Caco-2 (cell line): ENCODE measurements around the gene SORBS2. TPM values are rescaled to one million over a fixed set of nuclear protein-coding genes. Genes with fewer than 3 reads are reported as not detected.

Experiments used
- BruUV-seq: library from RNA; stranded (reverse); fragments of 400-500 nt; replicated peaks from 2 replicates; lab custom pipeline; 2021; lab: Mats Ljungman, UMichigan
- CTCF ChIA-PET: fragments of 300-600 bp; sonication (Branson Sonifier 250); formaldehyde crosslinking; loops from one replicate; lab custom pipeline; 2022; ENCODE audit warnings: antibody characterized with exemption; lab: Charles Lee
- POLR2A ChIA-PET: fragments of 300-600 bp; sonication (Branson Sonifier 250); formaldehyde crosslinking; loops from one replicate; lab custom pipeline; 2022; ENCODE audit warnings: antibody characterized with exemption; lab: Charles Lee
- DNase-seq, 2 experiments: peaks; one replicate each; pipeline versions ENCODE4 v3.0.0 to v3.0.0-alpha.2; 2020 to 2022
- H3K27me3 ChIP-seq: replicated peaks from 2 replicates; pipeline ENCODE4 v1.6.0; 2011; ENCODE audit warnings: low read length; ENCODE audit not compliant: control insufficient read depth, insufficient read depth
- H3K36me3 ChIP-seq: 2 replicates; pipeline ENCODE4 v1.5.1; 2011; ENCODE audit warnings: low read length; ENCODE audit not compliant: control insufficient read depth, insufficient read depth
- H3K4me1 ChIP-seq: fragments of 250-450 bp; sonication (Bioruptor Pico); 2 replicates; pipeline ENCODE4 v1.5.1; 2020; ENCODE audit warnings: mild to moderate bottlenecking
- H3K4me3 ChIP-seq: 2 replicates; pipeline ENCODE4 v1.5.1; 2011; ENCODE audit warnings: low read depth, mild to moderate bottlenecking, control low read depth, low read length
- H3K9me3 ChIP-seq: fragments of 250-450 bp; sonication (Bioruptor Pico); 2 replicates; pipeline ENCODE4 v1.5.1; 2020; ENCODE audit warnings: mild to moderate bottlenecking, moderate library complexity
- H3K27ac Mint-ChIP-seq: one replicate; pipeline ENCODE4 v1.8.0; 2022; ENCODE audit warnings: mixed read lengths; ENCODE audit not compliant: unreplicated experiment
- H3K27me3 Mint-ChIP-seq: one replicate; pipeline ENCODE4 v1.8.0; 2022; ENCODE audit warnings: mixed read lengths; ENCODE audit not compliant: insufficient read depth, unreplicated experiment
- H3K36me3 Mint-ChIP-seq: one replicate; pipeline ENCODE4 v1.8.0; 2022; ENCODE audit warnings: mild to moderate bottlenecking, mixed read lengths; ENCODE audit not compliant: insufficient read depth, unreplicated experiment
- H3K4me1 Mint-ChIP-seq: one replicate; pipeline ENCODE4 v1.8.0; 2022; ENCODE audit warnings: low read depth, mixed read lengths; ENCODE audit not compliant: unreplicated experiment
- H3K4me3 Mint-ChIP-seq: one replicate; pipeline ENCODE4 v1.8.0; 2022; ENCODE audit warnings: mild to moderate bottlenecking, moderate library complexity, mixed read lengths; ENCODE audit not compliant: unreplicated experiment
- H3K9me3 Mint-ChIP-seq: one replicate; pipeline ENCODE4 v1.8.0; 2022; ENCODE audit warnings: mixed read lengths; ENCODE audit not compliant: unreplicated experiment
- intact Hi-C: fragments of 100-400 bp; cut with micrococcal nuclease; formaldehyde crosslinking; loops from one replicate; pipeline ENCODE4 v1.10.0; 2022; ENCODE audit not compliant: unreplicated experiment
- total RNA-seq: library from RNA; stranded (reverse); gene quantifications from 2 replicates; pipeline ENCODE4 v1.2.3, GENCODE V29; 2022
- TF ChIP-seq, protein P1 (sequence below), 2 experiments: fragments of 200-600 bp in 1 of 2; IDR thresholded peaks; 1 replicate in 1 of 2; 2 replicates in 1 of 2; pipeline versions ENCODE4 v1.5.1 to v1.8.0; 2011 to 2022; ENCODE audit warnings: antibody characterized with exemption in 1 of 2, control low read depth in 1 of 2, inconsistent platforms in 1 of 2, low read depth in 1 of 2, low read length in 1 of 2, mild to moderate bottlenecking in 1 of 2, moderate library complexity in 1 of 2; ENCODE audit not compliant: insufficient read depth in 1 of 2, severe bottlenecking in 1 of 2, unreplicated experiment in 1 of 2

The SORBS2 gene
- total RNA-seq, 1 experiment from 2014 or later, result 47.7 TPM

- ChIA-PET CTCF (no interaction called here), POLR2A (no interaction called here)
- no TSS peak for BruUV-seq
- Mint-ChIP-seq H3K4me3 (no peak overlapping the region), H3K4me1 (no peaks in the 10 kb centered on the region), H3K27ac (no peak overlapping the region), H3K36me3 (no peaks in the 10 kb centered on the region), H3K9me3 (no peaks in the 10 kb centered on the region), H3K27me3 (no peaks in the 10 kb centered on the region)
- intact Hi-C loops, result no loop called here
- no peaks in the 10 kb centered on the region for H3K9me3 ChIP-seq
- H3K4me1 ChIP-seq, result no peaks in the 10 kb centered on the region; the same call in 1 of the 2 replicates
- no peak overlapping the region for H3K4me3 ChIP-seq
- DNase-seq, result no peak
- no peaks in the 10 kb centered on the region for H3K27me3 ChIP-seq
- no peaks in the 10 kb centered on the region for H3K36me3 ChIP-seq
- TF ChIP-seq, protein P1, sequence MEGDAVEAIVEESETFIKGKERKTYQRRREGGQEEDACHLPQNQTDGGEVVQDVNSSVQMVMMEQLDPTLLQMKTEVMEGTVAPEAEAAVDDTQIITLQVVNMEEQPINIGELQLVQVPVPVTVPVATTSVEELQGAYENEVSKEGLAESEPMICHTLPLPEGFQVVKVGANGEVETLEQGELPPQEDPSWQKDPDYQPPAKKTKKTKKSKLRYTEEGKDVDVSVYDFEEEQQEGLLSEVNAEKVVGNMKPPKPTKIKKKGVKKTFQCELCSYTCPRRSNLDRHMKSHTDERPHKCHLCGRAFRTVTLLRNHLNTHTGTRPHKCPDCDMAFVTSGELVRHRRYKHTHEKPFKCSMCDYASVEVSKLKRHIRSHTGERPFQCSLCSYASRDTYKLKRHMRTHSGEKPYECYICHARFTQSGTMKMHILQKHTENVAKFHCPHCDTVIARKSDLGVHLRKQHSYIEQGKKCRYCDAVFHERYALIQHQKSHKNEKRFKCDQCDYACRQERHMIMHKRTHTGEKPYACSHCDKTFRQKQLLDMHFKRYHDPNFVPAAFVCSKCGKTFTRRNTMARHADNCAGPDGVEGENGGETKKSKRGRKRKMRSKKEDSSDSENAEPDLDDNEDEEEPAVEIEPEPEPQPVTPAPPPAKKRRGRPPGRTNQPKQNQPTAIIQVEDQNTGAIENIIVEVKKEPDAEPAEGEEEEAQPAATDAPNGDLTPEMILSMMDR (IDR thresholded peaks at IDR 0.05; ENCODE audit: insufficient read depth in 1 of 2, low read depth in 1 of 2, low read length in 1 of 2, severe bottlenecking in 1 of 2, unreplicated experiment in 1 of 2), result no peak
Measured at GRCh38 chr4:185700630-185701029, 111.4 kb downstream of the SORBS2 start.

- Mint-ChIP-seq H3K36me3 (no peaks in the 10 kb centered on the region), H3K27ac (no peak overlapping the region), H3K4me3 (no peak overlapping the region), H3K27me3 (no peaks in the 10 kb centered on the region), H3K4me1 (no peaks in the 10 kb centered on the region), H3K9me3 (no peaks in the 10 kb centered on the region)
- Histone ChIP-seq H3K9me3 (no peaks in the 10 kb centered on the region), H3K27me3 (no peaks in the 10 kb centered on the region), H3K4me1 (no peaks in the 10 kb centered on the region; the same call in 1 of the 2 replicates), H3K4me3 (no peak overlapping the region), H3K36me3 (no peaks in the 10 kb centered on the region)
- TF ChIP-seq, protein P1 (IDR thresholded peaks at IDR 0.05; ENCODE audit: insufficient read depth in 1 of 2, low read depth in 1 of 2, low read length in 1 of 2, severe bottlenecking in 1 of 2, unreplicated experiment in 1 of 2), result no peak
- BruUV-seq, result no TSS peak
- intact Hi-C loops, result no loop called here
- ChIA-PET POLR2A (no interaction called here), CTCF (no interaction called here)
- DNase-seq, result no peak
Measured at GRCh38 chr4:185700048-185700447, 111.9 kb downstream of the SORBS2 start.

DNA sequence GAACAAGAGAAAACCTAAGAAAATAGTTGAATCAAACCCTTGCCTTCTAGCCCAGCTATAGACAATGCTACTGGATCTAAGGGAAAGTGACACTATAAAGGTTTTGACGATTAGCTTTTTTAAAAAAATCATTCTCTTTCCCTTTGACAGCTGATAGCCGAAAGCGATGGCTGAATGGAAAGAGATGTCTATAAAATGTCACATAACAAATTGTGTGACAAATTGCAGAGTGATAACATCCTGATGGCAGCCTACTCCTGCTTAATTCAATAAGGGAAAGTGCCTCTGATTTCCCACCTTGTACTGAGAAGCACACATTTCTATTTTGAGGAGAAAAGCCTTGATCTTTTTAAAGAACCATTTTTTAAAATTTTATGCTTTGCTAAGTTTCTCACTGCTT lies 114.5 kb downstream of the SORBS2 start:
- POLR2A ChIA-PET, result no interaction called here
- TF ChIP-seq, protein P1 (IDR thresholded peaks at IDR 0.05; ENCODE audit: insufficient read depth in 1 of 2, low read depth in 1 of 2, low read length in 1 of 2, severe bottlenecking in 1 of 2, unreplicated experiment in 1 of 2), result no peak
- no peaks in the 10 kb centered on the region for H3K36me3 ChIP-seq
- BruUV-seq, result no TSS peak
- DNase-seq, result no peak
- no peaks in the 10 kb centered on the region for H3K27me3 ChIP-seq
- H3K27ac Mint-ChIP-seq, result no peak overlapping the region
- intact Hi-C loops, result no loop called here
- no peaks in the 10 kb centered on the region for H3K4me1 Mint-ChIP-seq
- CTCF ChIA-PET, result no interaction called here
- H3K9me3 Mint-ChIP-seq, result no peaks in the 10 kb centered on the region
- H3K27me3 Mint-ChIP-seq, result no peaks in the 10 kb centered on the region
- no peak overlapping the region for H3K4me3 ChIP-seq
- no peaks in the 10 kb centered on the region for H3K36me3 Mint-ChIP-seq
- no peaks in the 10 kb centered on the region for H3K9me3 ChIP-seq
- no peak overlapping the region for H3K4me3 Mint-ChIP-seq
- H3K4me1 ChIP-seq, result no peaks in the 10 kb centered on the region; the same call in 1 of the 2 replicates
